ENCODE data around the gene ABCF2.
A peak's percentile ranks its signal among the peaks of the same experiment; 100 is the strongest.

DNA sequence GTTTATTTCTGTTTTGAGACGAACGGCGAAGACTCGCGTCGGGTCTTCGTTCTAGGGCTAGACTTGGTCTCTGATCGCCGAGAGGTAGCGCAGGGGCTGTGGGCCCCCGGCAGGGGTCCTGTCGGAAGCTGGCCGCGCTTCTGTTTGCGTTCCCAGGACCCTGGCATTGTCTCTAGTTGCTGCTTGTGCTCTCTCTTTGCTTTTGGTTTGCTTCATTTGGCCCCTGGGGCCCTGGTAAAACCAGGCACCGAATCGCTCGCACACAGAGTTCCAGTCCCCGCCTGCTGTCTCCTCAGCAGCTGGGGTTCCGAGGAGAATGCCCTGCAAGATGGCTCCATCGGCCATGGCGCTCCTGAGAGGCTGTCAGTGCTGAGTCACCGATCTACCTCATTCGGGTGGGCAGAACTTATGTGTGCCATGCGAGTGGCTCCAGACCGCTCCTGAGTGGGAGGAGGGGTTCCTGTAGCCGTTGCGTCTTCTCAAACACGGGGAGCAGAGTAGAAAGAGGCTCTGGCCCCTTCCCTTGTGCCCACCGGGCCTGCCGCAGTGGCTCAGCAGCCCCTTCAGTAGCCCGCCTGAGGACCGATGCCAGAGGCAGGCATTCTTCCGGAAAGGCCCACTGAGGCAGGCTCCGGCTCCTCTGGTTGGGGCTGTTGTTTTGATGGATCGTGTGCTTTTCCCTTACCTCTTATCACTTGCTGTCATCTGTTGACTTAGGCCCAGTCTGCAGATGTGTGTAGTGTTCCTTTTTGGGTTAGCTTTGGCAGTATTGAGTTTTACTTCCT is 6.1 kb upstream of the ABCF2 start:
- TF ChIP-seq CHD4 (IDR thresholded peaks at IDR 0.05; ENCODE audit: borderline replicate concordance, low read length) = no peak
- TF ChIP-seq, protein P1, sequence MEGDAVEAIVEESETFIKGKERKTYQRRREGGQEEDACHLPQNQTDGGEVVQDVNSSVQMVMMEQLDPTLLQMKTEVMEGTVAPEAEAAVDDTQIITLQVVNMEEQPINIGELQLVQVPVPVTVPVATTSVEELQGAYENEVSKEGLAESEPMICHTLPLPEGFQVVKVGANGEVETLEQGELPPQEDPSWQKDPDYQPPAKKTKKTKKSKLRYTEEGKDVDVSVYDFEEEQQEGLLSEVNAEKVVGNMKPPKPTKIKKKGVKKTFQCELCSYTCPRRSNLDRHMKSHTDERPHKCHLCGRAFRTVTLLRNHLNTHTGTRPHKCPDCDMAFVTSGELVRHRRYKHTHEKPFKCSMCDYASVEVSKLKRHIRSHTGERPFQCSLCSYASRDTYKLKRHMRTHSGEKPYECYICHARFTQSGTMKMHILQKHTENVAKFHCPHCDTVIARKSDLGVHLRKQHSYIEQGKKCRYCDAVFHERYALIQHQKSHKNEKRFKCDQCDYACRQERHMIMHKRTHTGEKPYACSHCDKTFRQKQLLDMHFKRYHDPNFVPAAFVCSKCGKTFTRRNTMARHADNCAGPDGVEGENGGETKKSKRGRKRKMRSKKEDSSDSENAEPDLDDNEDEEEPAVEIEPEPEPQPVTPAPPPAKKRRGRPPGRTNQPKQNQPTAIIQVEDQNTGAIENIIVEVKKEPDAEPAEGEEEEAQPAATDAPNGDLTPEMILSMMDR (CRISPR knock-in tag; IDR thresholded peaks at IDR 0.05) = no peak
- TF ChIP-seq, protein P2, sequence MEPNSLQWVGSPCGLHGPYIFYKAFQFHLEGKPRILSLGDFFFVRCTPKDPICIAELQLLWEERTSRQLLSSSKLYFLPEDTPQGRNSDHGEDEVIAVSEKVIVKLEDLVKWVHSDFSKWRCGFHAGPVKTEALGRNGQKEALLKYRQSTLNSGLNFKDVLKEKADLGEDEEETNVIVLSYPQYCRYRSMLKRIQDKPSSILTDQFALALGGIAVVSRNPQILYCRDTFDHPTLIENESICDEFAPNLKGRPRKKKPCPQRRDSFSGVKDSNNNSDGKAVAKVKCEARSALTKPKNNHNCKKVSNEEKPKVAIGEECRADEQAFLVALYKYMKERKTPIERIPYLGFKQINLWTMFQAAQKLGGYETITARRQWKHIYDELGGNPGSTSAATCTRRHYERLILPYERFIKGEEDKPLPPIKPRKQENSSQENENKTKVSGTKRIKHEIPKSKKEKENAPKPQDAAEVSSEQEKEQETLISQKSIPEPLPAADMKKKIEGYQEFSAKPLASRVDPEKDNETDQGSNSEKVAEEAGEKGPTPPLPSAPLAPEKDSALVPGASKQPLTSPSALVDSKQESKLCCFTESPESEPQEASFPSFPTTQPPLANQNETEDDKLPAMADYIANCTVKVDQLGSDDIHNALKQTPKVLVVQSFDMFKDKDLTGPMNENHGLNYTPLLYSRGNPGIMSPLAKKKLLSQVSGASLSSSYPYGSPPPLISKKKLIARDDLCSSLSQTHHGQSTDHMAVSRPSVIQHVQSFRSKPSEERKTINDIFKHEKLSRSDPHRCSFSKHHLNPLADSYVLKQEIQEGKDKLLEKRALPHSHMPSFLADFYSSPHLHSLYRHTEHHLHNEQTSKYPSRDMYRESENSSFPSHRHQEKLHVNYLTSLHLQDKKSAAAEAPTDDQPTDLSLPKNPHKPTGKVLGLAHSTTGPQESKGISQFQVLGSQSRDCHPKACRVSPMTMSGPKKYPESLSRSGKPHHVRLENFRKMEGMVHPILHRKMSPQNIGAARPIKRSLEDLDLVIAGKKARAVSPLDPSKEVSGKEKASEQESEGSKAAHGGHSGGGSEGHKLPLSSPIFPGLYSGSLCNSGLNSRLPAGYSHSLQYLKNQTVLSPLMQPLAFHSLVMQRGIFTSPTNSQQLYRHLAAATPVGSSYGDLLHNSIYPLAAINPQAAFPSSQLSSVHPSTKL (CRISPR knock-in tag; IDR thresholded peaks at IDR 0.05) = no peak
- peak; percentile 55; the same call in 1 of the 2 replicates for TF ChIP-seq BORCS8-MEF2B (CRISPR knock-in tag; IDR thresholded peaks at IDR 0.05)
- no peak for TF ChIP-seq CHD2 (IDR thresholded peaks at IDR 0.05; ENCODE audit: low read depth, low read length)
- TF ChIP-seq STAT5B (CRISPR knock-in tag; IDR thresholded peaks at IDR 0.05) = no peak
- TF ChIP-seq POLR2AphosphoS5 (IDR thresholded peaks at IDR 0.05; ENCODE audit: low read depth, low read length) = no peak
- TF ChIP-seq GATAD2A (CRISPR knock-in tag; IDR thresholded peaks at IDR 0.05) = no peak
